ENCODE data around the gene KIF22. TPM values are rescaled to one million over a fixed set of nuclear protein-coding genes. Genes with fewer than 3 reads are reported as not detected.
A peak's percentile ranks its signal among the peaks of the same experiment; 100 is the strongest.

The KIF22 gene
- total RNA-seq, 6 experiments from 2014 or later, result 9.8 to 27.1 (median 24.7) TPM

GRCh38 chr16:29820730-29821642 lies 30.4 kb downstream of the KIF22 start:
- Histone ChIP-seq H3K27me3 (no peaks in the 10 kb centered on the region), H3K9me3 (no peaks in the 10 kb centered on the region), H3K4me1 (peaks cover 0 to 51% (median 25%) of the 10 kb centered on the region in 4 donors), H3K27ac (peak overlapping the region; percentile 68 to 89 (median 74)), H3K36me3 (no peaks in the 10 kb centered on the region), H3K4me3 (peak overlapping the region; percentile 65 to 79 (median 79))
- intact Hi-C loops (cut with DNase I), result no loop called here
- ATAC-seq (peak; percentile 52 to 70 (median 66)), DNase-seq (peak; percentile 73 to 82 (median 76))
- TF ChIP-seq CTCF (IDR thresholded peaks at IDR 0.05) (no peak), POLR2A (IDR thresholded peaks at IDR 0.05) (peak; percentile 28)
- 7% methylated on average over 6 of the region's 11 CpGs for WGBS (ENCODE audit: insufficient coverage, low coverage, low lambda C conversion rate, missing lambda C conversion rate)

GRCh38 chr16:29821643-29822115 lies 31.1 kb downstream of the KIF22 start:
- ATAC-seq (peak in 1 of 4 donors; percentile 2), DNase-seq (no peak)
- TF ChIP-seq POLR2A (IDR thresholded peaks at IDR 0.05), result no peak
- Histone ChIP-seq H3K27me3 (no peaks in the 10 kb centered on the region), H3K9me3 (no peaks in the 10 kb centered on the region), H3K27ac (peak overlapping the region; percentile 68 to 89 (median 74)), H3K4me3 (peak overlapping the region; percentile 65 to 79 (median 79)), H3K36me3 (no peaks in the 10 kb centered on the region), H3K4me1 (peaks cover 0 to 50% (median 25%) of the 10 kb centered on the region in 4 donors)
- WGBS (ENCODE audit: insufficient coverage, low coverage, low lambda C conversion rate, missing lambda C conversion rate), result 26% methylated on average over 7 of the region's 7 CpGs
- intact Hi-C loops (cut with DNase I), result no loop called here

DNA sequence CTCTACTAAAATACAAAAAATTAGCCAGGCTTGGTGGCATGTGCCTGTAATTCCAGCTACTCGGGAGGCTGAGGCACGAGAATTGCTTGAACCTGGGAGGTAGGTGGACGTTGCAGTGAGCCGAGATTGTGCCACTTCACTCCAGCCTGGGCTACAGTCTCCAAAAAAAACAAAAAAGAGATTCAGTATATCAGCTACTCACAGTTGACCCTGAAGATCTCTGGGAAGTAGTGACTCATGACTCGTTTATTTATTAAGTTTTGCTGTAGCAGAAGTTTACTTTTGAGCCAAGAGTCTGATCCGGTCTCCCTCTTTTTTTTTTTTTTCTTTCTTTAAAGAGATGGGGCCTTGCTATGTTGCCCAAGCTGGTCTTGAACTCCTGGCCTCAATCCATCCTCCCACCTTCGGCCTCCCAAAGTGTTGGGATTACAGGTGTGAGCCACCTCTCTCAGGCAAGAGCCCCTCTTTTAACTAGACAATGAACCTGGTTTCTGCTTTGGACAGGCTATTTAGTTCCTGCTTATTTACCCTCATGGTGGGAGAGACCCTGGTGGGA lies 34.1 kb downstream of the KIF22 start:
- ATAC-seq (peak in 1 of 4 donors; percentile 7), DNase-seq (no peak)
- Histone ChIP-seq H3K9me3 (no peaks in the 10 kb centered on the region), H3K27ac (no peak overlapping the region), H3K36me3 (no peaks in the 10 kb centered on the region), H3K4me1 (peaks cover 0 to 43% (median 20%) of the 10 kb centered on the region in 4 donors), H3K27me3 (no peaks in the 10 kb centered on the region), H3K4me3 (no peak overlapping the region)
- TF ChIP-seq POLR2A (IDR thresholded peaks at IDR 0.05), result no peak
- no peak for TF ChIP-seq CTCF (IDR thresholded peaks at IDR 0.05)
- WGBS (ENCODE audit: insufficient coverage, low coverage, low lambda C conversion rate, missing lambda C conversion rate), result 53% methylated on average over 7 of the region's 7 CpGs
- intact Hi-C loops (cut with DNase I), result no loop called here

GRCh38 chr16:29825145-29826044 lies 34.8 kb downstream of the KIF22 start:
- TF ChIP-seq POLR2A (IDR thresholded peaks at IDR 0.05) (no peak), CTCF (IDR thresholded peaks at IDR 0.05) (no peak)
- H3K27me3 ChIP-seq, result no peaks in the 10 kb centered on the region
- H3K36me3 ChIP-seq, result no peaks in the 10 kb centered on the region
- no peaks in the 10 kb centered on the region for H3K9me3 ChIP-seq
- H3K4me1 ChIP-seq, result peaks cover 0 to 41% (median 18%) of the 10 kb centered on the region in 4 donors
- no peak for DNase-seq
- ATAC-seq, result no peak
- H3K27ac ChIP-seq, result peak overlapping the region in 1 of 3 donors; percentile 13
- intact Hi-C loops (cut with DNase I), result no loop called here
- no peak overlapping the region for H3K4me3 ChIP-seq
- 70% methylated on average over 3 of the region's 10 CpGs for WGBS (ENCODE audit: insufficient coverage, low coverage, low lambda C conversion rate, missing lambda C conversion rate)

All from right lobe of liver (tissue), 6 donors.